Coronary artery (tissue), 2 donors: Measurements from ENCODE around the gene SMIM32.

Source experiments
- DNase-seq: peaks from one replicate; pipeline ENCODE4 v3.0.0-alpha.2; 2017; ENCODE audit warnings: low spot score
- H3K27ac ChIP-seq, 2 donors: fragments of 200-600 bp; sonication (generic); one replicate each; pipeline ENCODE4 v1.5.1; 2016 to 2019
- H3K4me3 ChIP-seq: fragments of 200-600 bp; sonication (generic); 2 replicates; pipeline ENCODE4 v1.5.1; 2016; ENCODE audit warnings: mild to moderate bottlenecking, moderate library complexity
- CTCF ChIP-seq: fragments of 200-600 bp; sonication (generic); IDR thresholded peaks from one replicate; pipeline ENCODE4 v1.5.1; 2019; ENCODE audit warnings: antibody characterized with exemption

Gene SMIM32

GRCh38 chr5:136192526-136193321 lies at the start of gene SMIM32:
Gene SMIM32, minus strand, starts transcription at chr5:136193162. Its CDS starts 638 bp downstream, at chr5:136192524.
- peak; percentile 62 for DNase-seq
- Histone ChIP-seq H3K4me3 (peak within 1 kb of the TSS; percentile 71), H3K27ac (no peak within 1 kb of the TSS)
- no peak for TF ChIP-seq CTCF

- TF ChIP-seq CTCF = no peak
- Histone ChIP-seq H3K27ac (no peak overlapping the region), H3K4me3 (no peak overlapping the region)
- no peak for DNase-seq
These were observed 49.6 kb upstream of the SMIM32 start for GRCh38 chr5:136242611-136243010.

- no peak for DNase-seq
- Histone ChIP-seq H3K27ac (no peak overlapping the region), H3K4me3 (no peak overlapping the region)
- no peak for TF ChIP-seq CTCF
These were observed 49.2 kb upstream of the SMIM32 start for GRCh38 chr5:136242136-136242535.

- Histone ChIP-seq H3K4me3 (no peak overlapping the region), H3K27ac (no peak overlapping the region)
- no peak for DNase-seq
- TF ChIP-seq CTCF = no peak
These were observed 47.9 kb upstream of the SMIM32 start for GRCh38 chr5:136240894-136241293.

GRCh38 chr5:136236479-136237083 lies 43.6 kb upstream of the SMIM32 start:
- TF ChIP-seq CTCF = no peak
- Histone ChIP-seq H3K27ac (no peak overlapping the region), H3K4me3 (no peak overlapping the region)
- DNase-seq = no peak

GRCh38 chr5:136235321-136235720 lies 42.4 kb upstream of the SMIM32 start:
- Histone ChIP-seq H3K27ac (no peak overlapping the region), H3K4me3 (no peak overlapping the region)
- no peak for TF ChIP-seq CTCF
- no peak for DNase-seq

GRCh38 chr5:136232316-136232715 lies 39.4 kb upstream of the SMIM32 start:
- H3K27ac ChIP-seq = no peak overlapping the region
- no peak for DNase-seq
- no peak overlapping the region for H3K4me3 ChIP-seq
- TF ChIP-seq CTCF = no peak
